GM19193 (cell line): ENCODE data around the gene OR2T8.

ENCODE experiments used
- POLR2A ChIP-seq: IDR thresholded peaks from 4 replicates; pipeline ENCODE4 v1.6.1; 2011; ENCODE audit not compliant: insufficient read depth, insufficient read length; ENCODE audit errors: extremely low read depth

Gene OR2T8

GRCh38 chr1:247935781-247936180 lies 15.7 kb downstream of the OR2T8 start:
- no peak for TF ChIP-seq POLR2A

- TF ChIP-seq POLR2A = no peak
Measured at GRCh38 chr1:247936415-247936814, 16.4 kb downstream of the OR2T8 start.

GRCh38 chr1:247942624-247943023 lies 22.6 kb downstream of the OR2T8 start:
- TF ChIP-seq POLR2A = no peak

- no peak for TF ChIP-seq POLR2A
Measured at GRCh38 chr1:247948558-247948957, 28.5 kb downstream of the OR2T8 start, which contains the start of gene OR2L8. Gene OR2L8, plus strand, starts transcription at chr1:247948858. Its CDS starts 0 bp downstream, at chr1:247948858.

- no peak for TF ChIP-seq POLR2A
Measured at GRCh38 chr1:247953408-247953807, 33.4 kb downstream of the OR2T8 start.

GRCh38 chr1:247961791-247962190 lies 41.7 kb downstream of the OR2T8 start:
- no peak for TF ChIP-seq POLR2A

GRCh38 chr1:247962911-247963588 lies 43.0 kb downstream of the OR2T8 start:
- TF ChIP-seq POLR2A = no peak

GRCh38 chr1:247964933-247965332 lies 44.9 kb downstream of the OR2T8 start, which contains the start of gene OR2AK2:
Gene OR2AK2, plus strand, starts transcription at chr1:247965233. Its CDS starts 144 bp downstream, at chr1:247965377.
- TF ChIP-seq POLR2A = no peak

- no peak for TF ChIP-seq POLR2A
Measured at GRCh38 chr1:247966532-247967204, 46.6 kb downstream of the OR2T8 start.
